HFFc6 (cell line): ENCODE results near the gene MANEAL. TPM values are rescaled to one million over a fixed set of nuclear protein-coding genes. Genes with fewer than 3 reads are reported as not detected.
A peak's percentile ranks its signal among the peaks of the same experiment; 100 is the strongest.

Experiments
- DNase-seq: peaks from one replicate; pipeline ENCODE4 v3.0.0-alpha.2; 2018
- H3K27ac Mint-ChIP-seq: 2 replicates; pipeline ENCODE4 v1.8.0; 2020; ENCODE audit warnings: mild to moderate bottlenecking, mixed read lengths
- H3K27me3 Mint-ChIP-seq: 2 replicates; pipeline ENCODE4 v1.8.0; 2021; ENCODE audit warnings: mild to moderate bottlenecking, moderate library complexity, mixed read lengths; ENCODE audit not compliant: insufficient read depth
- H3K36me3 Mint-ChIP-seq: 2 replicates; pipeline ENCODE4 v1.8.0; 2021; ENCODE audit warnings: low read depth, mixed read lengths
- H3K4me1 Mint-ChIP-seq: 2 replicates; pipeline ENCODE4 v1.8.0; 2020; ENCODE audit warnings: low read depth, mixed read lengths
- H3K4me3 Mint-ChIP-seq: 2 replicates; pipeline ENCODE4 v1.8.0; 2020; ENCODE audit warnings: mild to moderate bottlenecking, moderate library complexity, mixed read lengths
- H3K9me3 Mint-ChIP-seq: 2 replicates; pipeline ENCODE4 v1.8.0; 2020; ENCODE audit warnings: mild to moderate bottlenecking, mixed read lengths
- long read RNA-seq: library from polyadenylated mRNA; unstranded; transcript quantifications from one replicate; pipeline ENCODE4 v2.0.0, GENCODE V29; 2019
- total RNA-seq, 6 experiments: library from RNA; stranded (reverse); fragmentation: NEBNext Ultra II Directional; extraction: Animal tissue kit (Norgen Biotek cat#: 25700); gene quantifications; 2 replicates in 1 of 6; 3 replicates in 5 of 6; pipeline ENCODE4 v1.2.3, GENCODE V29; 2021
- TF ChIP-seq, protein P1 (sequence below): fragments of 200-600 bp; sonication (generic); IDR thresholded peaks from 2 replicates; pipeline ENCODE4 v1.5.0; 2021; ENCODE audit warnings: antibody characterized with exemption, mild to moderate bottlenecking

MANEAL gene
- total RNA-seq = 10 to 100 TPM in 3 of 6 experiments, 1 to 10 TPM in 3; 9.5 to 11.1 (median 9.9) TPM
- long read RNA-seq, partial matches to known transcripts = 1 of 1 reads
- long read RNA-seq, other reads (novel, unspliced or antisense) = 0 of 1 reads

DNA sequence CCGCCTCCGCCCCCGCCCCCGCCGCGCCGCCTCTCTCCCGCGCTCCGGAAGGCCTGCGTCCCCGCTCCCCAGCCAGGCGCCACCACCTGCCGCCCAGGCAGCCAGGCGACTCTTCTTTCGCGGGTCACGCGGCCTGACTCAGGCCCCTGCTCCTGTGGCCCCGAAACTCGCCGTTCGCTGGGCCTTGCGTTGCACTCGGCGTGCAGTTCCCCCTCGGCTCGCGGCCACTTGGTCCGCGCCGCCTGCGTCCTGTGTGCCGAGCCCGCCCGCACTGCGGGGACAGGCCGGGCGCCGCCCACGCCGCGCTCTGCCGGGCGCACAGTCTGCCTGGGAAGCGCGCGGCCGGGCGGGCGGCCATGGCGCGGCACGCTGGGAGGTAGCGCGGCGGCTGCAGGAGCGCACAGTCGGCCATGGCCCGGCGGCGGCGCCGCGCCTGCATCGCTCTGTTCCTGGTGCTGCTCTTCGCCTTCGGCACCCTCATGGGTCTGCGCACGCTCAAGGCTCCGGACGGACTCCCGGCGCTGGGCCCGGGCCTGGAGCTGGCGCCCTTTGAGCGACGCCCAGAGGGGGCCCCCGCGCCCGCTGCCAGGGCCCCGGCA, at the start of gene MANEAL:
Gene MANEAL, plus strand, starts transcription at position 75 of the 599 bp plus-strand sequence. Its CDS starts 336 bp downstream, at position 411.
- Mint-ChIP-seq H3K9me3 (no peaks in the 10 kb centered on the region), H3K4me1 (peaks cover 19% of the 10 kb centered on the region), H3K27me3 (peaks cover 6% of the 10 kb centered on the region; the same call in 1 of the 2 replicates), H3K4me3 (peak within 1 kb of the TSS; percentile 79), H3K27ac (no peak within 1 kb of the TSS), H3K36me3 (no peaks in the 10 kb centered on the region)
- TF ChIP-seq, protein P1, sequence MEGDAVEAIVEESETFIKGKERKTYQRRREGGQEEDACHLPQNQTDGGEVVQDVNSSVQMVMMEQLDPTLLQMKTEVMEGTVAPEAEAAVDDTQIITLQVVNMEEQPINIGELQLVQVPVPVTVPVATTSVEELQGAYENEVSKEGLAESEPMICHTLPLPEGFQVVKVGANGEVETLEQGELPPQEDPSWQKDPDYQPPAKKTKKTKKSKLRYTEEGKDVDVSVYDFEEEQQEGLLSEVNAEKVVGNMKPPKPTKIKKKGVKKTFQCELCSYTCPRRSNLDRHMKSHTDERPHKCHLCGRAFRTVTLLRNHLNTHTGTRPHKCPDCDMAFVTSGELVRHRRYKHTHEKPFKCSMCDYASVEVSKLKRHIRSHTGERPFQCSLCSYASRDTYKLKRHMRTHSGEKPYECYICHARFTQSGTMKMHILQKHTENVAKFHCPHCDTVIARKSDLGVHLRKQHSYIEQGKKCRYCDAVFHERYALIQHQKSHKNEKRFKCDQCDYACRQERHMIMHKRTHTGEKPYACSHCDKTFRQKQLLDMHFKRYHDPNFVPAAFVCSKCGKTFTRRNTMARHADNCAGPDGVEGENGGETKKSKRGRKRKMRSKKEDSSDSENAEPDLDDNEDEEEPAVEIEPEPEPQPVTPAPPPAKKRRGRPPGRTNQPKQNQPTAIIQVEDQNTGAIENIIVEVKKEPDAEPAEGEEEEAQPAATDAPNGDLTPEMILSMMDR = no peak
- peak; percentile 9 for DNase-seq

DNA sequence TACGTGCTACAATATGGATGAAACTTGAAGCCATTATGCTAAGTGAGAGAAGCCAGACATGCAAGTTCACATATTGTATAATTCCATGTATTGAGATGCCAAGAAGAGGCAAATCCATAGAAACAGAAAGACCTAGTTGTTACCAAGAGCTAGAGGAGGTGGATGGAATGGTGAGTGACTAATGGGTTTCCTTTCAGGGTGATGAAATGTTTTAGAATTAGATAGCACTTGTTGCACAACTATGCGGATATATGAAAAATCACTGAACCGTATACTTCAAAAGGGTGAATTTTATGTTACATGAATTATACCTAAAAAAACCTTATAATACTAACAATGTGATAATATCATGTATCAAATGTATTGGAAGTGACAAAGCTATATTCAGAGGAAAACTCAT, 46.8 kb upstream of the MANEAL start:
- Mint-ChIP-seq H3K27ac (no peak overlapping the region), H3K4me3 (no peak overlapping the region), H3K27me3 (peaks cover 15% of the 10 kb centered on the region), H3K36me3 (no peaks in the 10 kb centered on the region), H3K4me1 (no peaks in the 10 kb centered on the region), H3K9me3 (peaks cover 9% of the 10 kb centered on the region)
- TF ChIP-seq, protein P1 = no peak
- DNase-seq = no peak

GRCh38 chr1:37748565-37748964, 45.1 kb upstream of the MANEAL start:
- H3K4me1 Mint-ChIP-seq = no peaks in the 10 kb centered on the region
- peaks cover 27% of the 10 kb centered on the region for H3K27me3 Mint-ChIP-seq
- DNase-seq = no peak
- no peak overlapping the region for H3K27ac Mint-ChIP-seq
- no peaks in the 10 kb centered on the region for H3K36me3 Mint-ChIP-seq
- peaks cover 9% of the 10 kb centered on the region for H3K9me3 Mint-ChIP-seq
- TF ChIP-seq, protein P1 = no peak
- no peak overlapping the region for H3K4me3 Mint-ChIP-seq

- Mint-ChIP-seq H3K4me3 (peak overlapping the region; percentile 24; the same call in 1 of the 2 replicates), H3K27ac (no peak overlapping the region), H3K4me1 (no peaks in the 10 kb centered on the region), H3K27me3 (peaks cover 39% of the 10 kb centered on the region), H3K36me3 (no peaks in the 10 kb centered on the region), H3K9me3 (peaks cover 2% of the 10 kb centered on the region; the same call in 1 of the 2 replicates)
- DNase-seq = no peak
- TF ChIP-seq, protein P1 = no peak
These were observed 41.4 kb upstream of the MANEAL start for GRCh38 chr1:37752213-37752582.

- TF ChIP-seq, protein P1 = no peak
- DNase-seq = no peak
- Mint-ChIP-seq H3K9me3 (no peaks in the 10 kb centered on the region), H3K27me3 (peaks cover 35% of the 10 kb centered on the region), H3K4me1 (no peaks in the 10 kb centered on the region), H3K36me3 (no peaks in the 10 kb centered on the region), H3K27ac (no peak overlapping the region), H3K4me3 (peak overlapping the region; percentile 24; the same call in 1 of the 2 replicates)
These were observed 40.8 kb upstream of the MANEAL start for GRCh38 chr1:37752583-37753471.
